ENCODE data around the gene CD151.

DNA sequence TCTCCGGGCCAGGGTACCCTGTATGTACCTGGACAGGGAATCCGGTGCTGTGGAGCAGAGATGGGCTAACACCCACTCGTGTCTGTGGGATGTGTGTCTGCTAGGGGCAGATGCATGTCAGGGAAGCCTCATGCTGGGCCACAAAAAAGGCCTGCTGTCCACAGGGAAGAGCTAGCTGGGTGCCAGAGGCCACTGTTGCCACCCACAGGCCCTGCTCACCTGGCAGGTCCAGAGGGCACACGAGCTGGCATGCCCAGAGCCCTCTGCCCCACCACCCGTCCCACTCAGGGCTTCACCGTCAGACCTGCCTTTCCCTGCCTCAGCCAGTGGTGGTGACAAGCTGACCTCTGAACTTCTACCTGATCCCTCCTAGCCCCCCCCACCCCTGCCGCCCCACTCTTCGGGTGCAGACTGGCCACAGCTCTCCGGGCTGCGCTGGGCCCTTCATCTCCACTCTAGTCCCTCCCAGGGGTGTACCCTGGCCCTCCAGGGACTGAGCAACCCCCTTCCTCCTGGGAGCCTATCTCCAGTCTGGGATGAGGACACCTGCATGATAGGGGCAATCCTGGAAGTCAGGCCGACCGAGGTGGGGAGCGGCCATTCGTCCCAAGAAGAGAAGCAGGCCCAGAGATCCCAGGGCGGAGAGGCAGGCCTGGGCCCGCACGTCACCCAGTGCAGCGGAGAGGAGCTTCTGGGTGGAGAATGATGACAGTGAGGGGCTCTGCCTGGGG, 36.0 kb upstream of the CD151 start:
- TF ChIP-seq EZH2 (IDR thresholded peaks at IDR 0.05): no peak
- no peak; the same call in 1 of the 2 replicates for TF ChIP-seq POLR2AphosphoS5 (IDR thresholded peaks at IDR 0.05; ENCODE audit: borderline replicate concordance, low read depth, low read length)

Measured in SK-N-MC (cell line).